Thymus (tissue), 11 donors: Measurements from ENCODE around the gene ERC1. TPM values are rescaled to one million over a fixed set of nuclear protein-coding genes. Genes with fewer than 3 reads are reported as not detected.
"Not testable (repeated sequence)": the region's sequence is repeated elsewhere in the genome, so short reads cannot be mapped to it uniquely, and the experiment has no call there.

Source experiments
- DNase-seq, 9 donors: peaks; one replicate each; pipeline ENCODE4 v3.0.0-alpha.2; 2013; ENCODE audit warnings: low spot score in 9 of 9, low read depth in 6 of 9, missing footprints in 1 of 9
- H3K27ac ChIP-seq, 2 donors: one replicate each; pipeline ENCODE4 v1.5.1; 2013; ENCODE audit warnings: control low read depth in 1 of 2, low read depth in 1 of 2, low read length in 1 of 2, mild to moderate bottlenecking in 1 of 2, moderate library complexity in 1 of 2
- H3K27me3 ChIP-seq, 2 donors: one replicate each; pipeline ENCODE4 v1.5.1; 2013; ENCODE audit warnings: low read length in 1 of 2; ENCODE audit not compliant: control insufficient read depth in 2 of 2, insufficient read depth in 1 of 2
- H3K36me3 ChIP-seq, 2 donors: one replicate each; pipeline ENCODE4 v1.5.1; 2013; ENCODE audit warnings: low read length in 1 of 2, mild to moderate bottlenecking in 1 of 2, moderate library complexity in 1 of 2; ENCODE audit not compliant: control insufficient read depth in 2 of 2, insufficient read depth in 2 of 2
- H3K4me1 ChIP-seq, 2 donors: one replicate each; pipeline ENCODE4 v1.5.1; 2013; ENCODE audit warnings: low read length in 2 of 2; ENCODE audit not compliant: control insufficient read depth in 2 of 2, insufficient read depth in 2 of 2
- H3K4me3 ChIP-seq, 2 donors: one replicate each; pipeline ENCODE4 v1.5.1; 2013; ENCODE audit warnings: low read length in 2 of 2, control low read depth in 1 of 2, mild to moderate bottlenecking in 1 of 2
- H3K9me3 ChIP-seq, 2 donors: one replicate each; pipeline ENCODE4 v1.5.1; 2013; ENCODE audit warnings: low read length in 1 of 2, mild to moderate bottlenecking in 1 of 2; ENCODE audit not compliant: control insufficient read depth in 2 of 2, insufficient read depth in 1 of 2
- WGBS: extraction: QIAGEN DNeasy Blood & Tissue Kit; methylation state at CpG from one replicate; pipeline ENCODE4 v1.1.7; 2013; 5-methylcytosine and 5-hydroxymethylcytosine counted together
- polyA plus RNA-seq: library from polyadenylated mRNA; stranded (reverse); fragments of 200-250 nt; gene quantifications from one replicate; pipeline ENCODE4 v1.2.3, GENCODE V29; 2013
- total RNA-seq: library from RNA; stranded (reverse); fragments of 120-200 nt; gene quantifications from one replicate; pipeline ENCODE4 v1.2.4, GENCODE V29; 2013
- donor health status: healthy.

Gene ERC1
- total and polyA plus RNA-seq, 2 donors = 4.2 to 13.8 TPM

- Histone ChIP-seq H3K27me3 (no peaks in the 10 kb centered on the region), H3K9me3 (no peaks in the 10 kb centered on the region), H3K36me3 (no peaks in the 10 kb centered on the region), H3K4me3 (peak overlapping the region; percentile 13 to 43), H3K27ac (peak overlapping the region; percentile 61 to 62), H3K4me1 (peaks cover 0 to 6% of the 10 kb centered on the region in 2 donors)
- DNase-seq = peak in 6 of 9 donors; percentile 18 to 71 (median 33)
- WGBS = 26% methylated on average over 6 of the region's 6 CpGs
These were observed 213.6 kb downstream of the ERC1 start for GRCh38 chr12:1204581-1205121.

- Histone ChIP-seq H3K4me1 (peaks cover 0 to 6% of the 10 kb centered on the region in 2 donors), H3K36me3 (no peaks in the 10 kb centered on the region), H3K9me3 (no peaks in the 10 kb centered on the region), H3K27me3 (no peaks in the 10 kb centered on the region), H3K4me3 (no peak overlapping the region), H3K27ac (no peak overlapping the region)
- DNase-seq = no peak
- 96% methylated on average over 4 of the region's 4 CpGs for WGBS
These were observed 214.6 kb downstream of the ERC1 start for GRCh38 chr12:1205512-1206060.

GRCh38 chr12:1206118-1206734, 215.2 kb downstream of the ERC1 start:
- WGBS = 98% methylated on average over 1 of the region's 1 CpG
- Histone ChIP-seq H3K9me3 (no peaks in the 10 kb centered on the region), H3K4me1 (peaks cover 0 to 6% of the 10 kb centered on the region in 2 donors), H3K36me3 (no peaks in the 10 kb centered on the region), H3K4me3 (no peak overlapping the region), H3K27ac (no peak overlapping the region), H3K27me3 (no peaks in the 10 kb centered on the region)
- no peak for DNase-seq

DNA sequence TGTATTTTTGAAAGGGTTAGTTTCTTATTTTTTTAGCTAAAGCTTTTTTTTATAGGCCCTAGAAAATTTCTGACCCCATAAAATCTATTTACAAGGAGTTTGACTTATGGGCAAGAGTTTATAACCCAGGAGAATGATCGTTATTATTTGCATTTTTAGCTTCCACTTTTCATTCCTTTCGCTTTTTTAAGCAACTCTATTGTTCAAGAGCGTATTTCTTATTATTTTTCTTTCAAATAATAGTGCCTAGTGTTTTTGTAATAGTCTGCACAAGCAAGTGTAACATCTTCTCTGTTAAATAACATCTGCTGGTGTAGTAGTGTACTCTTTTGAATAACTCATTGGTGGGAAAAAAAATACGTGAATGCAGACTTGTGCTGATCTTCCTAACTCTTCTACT, 216.3 kb downstream of the ERC1 start:
- Histone ChIP-seq H3K9me3 (no peaks in the 10 kb centered on the region), H3K27me3 (no peaks in the 10 kb centered on the region), H3K36me3 (no peaks in the 10 kb centered on the region), H3K4me3 (no peak overlapping the region), H3K4me1 (peaks cover 0 to 2% of the 10 kb centered on the region in 2 donors), H3K27ac (no peak overlapping the region)
- WGBS = 98% methylated on average over 4 of the region's 4 CpGs
- DNase-seq = no peak

DNA sequence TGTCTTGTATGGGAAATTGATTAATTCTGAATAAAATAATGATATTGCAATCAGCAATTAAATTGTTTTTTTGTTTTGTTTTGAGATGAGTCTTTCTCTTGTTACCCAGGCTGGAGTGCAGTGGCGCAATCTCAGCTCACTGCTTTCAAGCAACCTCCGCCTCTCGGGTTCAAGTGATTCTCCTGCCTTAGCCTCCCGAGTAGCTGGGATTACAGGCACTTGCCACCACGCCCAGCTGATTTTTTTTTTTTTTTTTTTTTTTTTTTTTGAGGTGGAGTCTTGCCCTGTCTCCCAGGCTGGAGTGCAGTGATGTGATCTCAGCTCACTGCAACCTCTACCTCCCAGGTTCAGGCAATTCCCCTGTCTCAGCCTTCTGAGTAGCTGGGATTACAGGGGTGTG, 217.7 kb downstream of the ERC1 start:
- WGBS = 98% methylated on average over 5 of the region's 5 CpGs

DNA sequence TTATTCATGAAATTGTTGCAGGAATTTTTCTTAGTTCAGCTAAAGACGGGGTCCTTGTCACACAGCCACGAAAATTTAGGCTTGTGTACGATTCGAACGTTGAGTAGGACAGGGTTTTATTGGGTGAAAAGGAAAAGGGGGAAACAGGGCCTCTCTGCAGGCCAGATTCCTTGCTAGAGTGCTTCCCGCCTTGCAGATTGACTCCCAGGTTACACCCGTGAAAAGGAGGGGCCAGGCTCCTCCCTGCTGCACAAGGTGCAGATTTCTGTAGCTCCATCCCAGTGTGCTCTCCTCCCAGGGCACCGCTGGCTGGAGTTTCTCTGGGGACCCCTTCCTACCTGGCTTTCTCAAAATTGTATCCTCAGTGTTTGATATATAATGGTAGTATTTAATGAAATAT, 221.5 kb downstream of the ERC1 start:
- Histone ChIP-seq H3K4me1 (no peaks in the 10 kb centered on the region), H3K27ac (no peak overlapping the region), H3K36me3 (no peaks in the 10 kb centered on the region), H3K4me3 (no peak overlapping the region), H3K9me3 (no peaks in the 10 kb centered on the region), H3K27me3 (no peaks in the 10 kb centered on the region)
- no peak for DNase-seq
- WGBS = 98% methylated on average over 8 of the region's 8 CpGs

More for the DNA sequence above, 217.7 kb downstream of the ERC1 start:
- not testable (repeated sequence) for H3K36me3 ChIP-seq, H3K9me3 ChIP-seq, H3K4me3 ChIP-seq, H3K4me1 ChIP-seq, DNase-seq, H3K27me3 ChIP-seq, H3K27ac ChIP-seq

GRCh38 chr12:1213205-1213604, 222.2 kb downstream of the ERC1 start:
- no peaks in the 10 kb centered on the region for H3K27me3 ChIP-seq
- DNase-seq = no peak
- no peak overlapping the region for H3K4me3 ChIP-seq
- H3K36me3 ChIP-seq = no peaks in the 10 kb centered on the region
- no peaks in the 10 kb centered on the region for H3K9me3 ChIP-seq
- 98% methylated on average over 6 of the region's 6 CpGs for WGBS
- no peak overlapping the region for H3K27ac ChIP-seq
- H3K4me1 ChIP-seq = no peaks in the 10 kb centered on the region

GRCh38 chr12:1213618-1214205, 222.7 kb downstream of the ERC1 start:
- no peak overlapping the region for H3K27ac ChIP-seq
- no peak overlapping the region for H3K4me3 ChIP-seq
- 97% methylated on average over 7 of the region's 7 CpGs for WGBS
- no peaks in the 10 kb centered on the region for H3K27me3 ChIP-seq
- no peaks in the 10 kb centered on the region for H3K4me1 ChIP-seq
- no peaks in the 10 kb centered on the region for H3K9me3 ChIP-seq
- no peaks in the 10 kb centered on the region for H3K36me3 ChIP-seq
- DNase-seq = no peak

- no peaks in the 10 kb centered on the region for H3K4me1 ChIP-seq
- no peaks in the 10 kb centered on the region for H3K27me3 ChIP-seq
- no peaks in the 10 kb centered on the region for H3K36me3 ChIP-seq
- H3K27ac ChIP-seq = no peak overlapping the region
- no peak overlapping the region for H3K4me3 ChIP-seq
- no peaks in the 10 kb centered on the region for H3K9me3 ChIP-seq
- WGBS = 98% methylated on average over 3 of the region's 3 CpGs
- DNase-seq = no peak
These were observed 225.5 kb downstream of the ERC1 start for GRCh38 chr12:1216560-1216959.
